Skin epidermis (tissue), 12 donors: ENCODE data around the gene SOHLH1.
"Not testable (repeated sequence)": the region's sequence is repeated elsewhere in the genome, so short reads cannot be mapped to it uniquely, and the experiment has no call there.

ENCODE experiments used
- H3K27ac ChIP-seq, 21 experiments: fragments of 200-600 bp; sonication (generic) in 11 of 21; one replicate each; pipeline ENCODE4 v1.5.0; 2020; ENCODE audit warnings: mild to moderate bottlenecking in 3 of 21, inconsistent platforms in 2 of 21, moderate library complexity in 2 of 21
- H3K4me3 ChIP-seq, 7 experiments: fragments of 200-600 bp; sonication (generic) in 2 of 7; one replicate each; pipeline ENCODE4 v1.5.0; 2020; ENCODE audit warnings: inconsistent platforms in 2 of 7, mild to moderate bottlenecking in 2 of 7, moderate library complexity in 1 of 7

Gene SOHLH1

DNA sequence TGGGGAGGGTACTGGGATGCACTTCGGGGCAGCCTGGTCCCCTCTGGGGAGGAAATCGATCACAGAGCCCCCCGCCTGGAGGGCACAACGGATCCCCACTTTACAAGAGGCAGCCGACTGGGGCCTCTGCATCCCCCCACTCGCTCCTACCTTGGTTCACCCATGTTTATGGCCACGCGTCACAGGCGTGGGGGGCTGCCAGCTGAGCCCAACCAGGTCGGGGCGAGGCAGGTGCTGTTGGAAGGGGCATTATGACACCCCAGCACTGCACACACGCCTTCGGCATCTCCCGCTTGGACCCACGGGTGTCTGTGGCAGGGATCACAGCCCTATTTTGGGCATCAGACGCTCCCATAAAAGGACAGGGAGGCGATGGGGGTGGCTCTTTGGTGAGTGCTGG is 14.6 kb downstream of the SOHLH1 start:
- Histone ChIP-seq H3K4me3 (no peak overlapping the region), H3K27ac (no peak overlapping the region)

DNA sequence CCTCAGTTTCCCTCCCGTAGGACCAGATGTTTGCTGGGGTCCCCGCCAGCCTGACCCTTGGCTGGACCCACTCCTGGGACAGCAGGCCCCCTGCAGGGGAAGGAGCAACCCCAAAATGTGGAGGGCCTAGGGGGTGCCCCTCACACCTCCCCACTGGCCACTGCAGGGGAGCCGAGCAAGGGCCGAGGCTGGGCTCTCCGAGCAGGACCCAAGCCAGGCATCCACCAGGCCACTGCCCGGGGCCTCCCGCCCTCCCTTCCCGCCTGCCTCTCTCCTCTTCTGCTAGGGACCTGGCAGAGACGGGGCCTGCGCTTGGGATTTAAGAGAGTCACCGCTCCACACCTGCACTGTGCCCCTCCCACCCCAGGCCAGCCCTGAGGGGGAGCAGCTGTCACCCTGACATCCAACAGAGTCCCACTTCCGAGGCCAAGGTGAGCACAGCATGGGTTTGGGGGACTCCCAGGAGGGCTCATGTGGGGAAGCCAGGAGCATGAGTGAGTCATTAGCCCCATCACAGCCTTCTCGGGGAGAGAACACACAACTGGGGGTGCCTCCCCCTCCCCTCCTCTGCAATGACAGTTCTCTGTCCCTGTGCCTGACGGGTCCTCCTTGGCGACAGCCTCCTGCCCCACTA is 15.8 kb downstream of the SOHLH1 start:
- Histone ChIP-seq H3K27ac (no peak overlapping the region), H3K4me3 (no peak overlapping the region)

DNA sequence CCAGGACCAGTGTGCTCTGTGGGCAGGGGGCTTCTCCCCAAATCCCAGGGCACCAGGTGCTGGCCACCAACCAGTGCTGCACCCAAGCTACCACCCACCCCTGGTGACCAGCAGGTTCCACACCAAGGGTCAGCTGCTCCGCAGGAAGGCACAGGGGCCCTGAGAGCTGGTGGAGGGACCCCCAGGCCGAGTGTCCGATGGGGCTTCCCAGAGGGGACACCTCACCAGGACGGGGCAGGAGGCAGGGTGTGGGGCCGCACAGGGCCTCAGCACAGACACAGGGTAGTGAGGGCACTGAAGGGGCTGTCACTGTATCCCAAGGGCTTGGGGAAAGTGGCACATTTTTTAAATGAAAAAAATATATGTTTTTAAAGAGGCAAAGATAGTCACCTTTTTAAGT is 18.1 kb downstream of the SOHLH1 start:
- no peak overlapping the region for H3K4me3 ChIP-seq

DNA sequence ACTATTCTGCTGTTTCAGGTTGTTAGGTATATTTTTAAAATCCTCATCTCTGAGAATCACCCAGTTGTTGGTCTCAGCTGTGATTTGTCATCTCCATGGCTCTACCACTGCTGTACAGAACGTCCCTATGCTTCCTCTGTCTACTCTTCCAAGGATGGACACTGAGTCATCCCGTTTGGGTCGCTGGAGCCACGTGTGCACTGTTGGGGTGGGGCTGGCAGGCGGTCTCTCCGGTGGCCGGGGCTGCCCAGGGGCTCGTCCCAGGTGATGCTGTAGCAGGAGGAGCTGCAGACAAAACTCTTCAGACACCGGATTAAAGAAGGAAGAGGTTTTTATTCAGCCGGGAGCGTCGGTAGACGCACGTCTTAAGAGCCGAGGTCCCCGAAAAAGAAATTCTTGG is 19.2 kb downstream of the SOHLH1 start:
- Histone ChIP-seq H3K27ac (no peak overlapping the region), H3K4me3 (no peak overlapping the region)

More for the DNA sequence above, 18.1 kb downstream of the SOHLH1 start:
- no peak overlapping the region for H3K27ac ChIP-seq

DNA sequence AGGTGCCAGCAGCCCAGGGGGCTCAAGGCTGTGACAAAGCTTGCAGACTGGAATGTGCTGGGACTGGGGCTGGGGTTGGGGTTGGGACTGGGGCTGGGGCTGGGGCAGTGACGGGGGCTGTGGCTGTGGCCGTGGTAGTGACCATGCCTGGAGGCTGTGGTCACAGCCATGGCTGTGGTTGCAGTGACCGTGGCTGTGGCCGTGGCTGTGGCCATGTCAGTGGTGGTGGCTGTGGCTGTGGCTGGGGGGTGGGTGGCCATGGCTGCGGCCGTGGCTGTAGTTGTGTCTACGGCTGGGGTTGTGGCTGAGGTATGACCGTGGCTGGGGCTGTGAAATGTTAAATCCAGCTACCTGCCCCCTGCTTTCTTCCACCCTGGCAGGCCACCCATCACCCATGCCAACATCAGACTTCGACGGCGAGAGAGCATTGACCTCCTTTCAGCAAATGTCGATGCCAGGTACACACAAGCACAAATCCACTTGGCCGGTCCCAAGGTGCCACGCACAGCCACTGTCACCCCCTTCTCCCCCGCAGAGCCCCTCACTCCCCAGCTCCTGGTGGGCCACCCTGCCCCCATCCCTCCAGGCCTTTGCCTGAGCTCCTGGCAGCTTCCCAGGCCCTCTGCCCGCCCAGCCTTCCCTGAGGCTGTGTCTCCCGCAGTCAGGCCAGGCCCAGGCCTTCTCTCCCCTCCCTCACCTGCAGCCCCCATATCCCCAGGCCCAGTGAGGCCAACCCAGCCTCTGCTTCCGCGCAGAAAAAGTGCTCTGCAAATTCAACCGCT is 20.9 kb downstream of the SOHLH1 start:
- Histone ChIP-seq H3K27ac (no peak overlapping the region), H3K4me3 (no peak overlapping the region)

DNA sequence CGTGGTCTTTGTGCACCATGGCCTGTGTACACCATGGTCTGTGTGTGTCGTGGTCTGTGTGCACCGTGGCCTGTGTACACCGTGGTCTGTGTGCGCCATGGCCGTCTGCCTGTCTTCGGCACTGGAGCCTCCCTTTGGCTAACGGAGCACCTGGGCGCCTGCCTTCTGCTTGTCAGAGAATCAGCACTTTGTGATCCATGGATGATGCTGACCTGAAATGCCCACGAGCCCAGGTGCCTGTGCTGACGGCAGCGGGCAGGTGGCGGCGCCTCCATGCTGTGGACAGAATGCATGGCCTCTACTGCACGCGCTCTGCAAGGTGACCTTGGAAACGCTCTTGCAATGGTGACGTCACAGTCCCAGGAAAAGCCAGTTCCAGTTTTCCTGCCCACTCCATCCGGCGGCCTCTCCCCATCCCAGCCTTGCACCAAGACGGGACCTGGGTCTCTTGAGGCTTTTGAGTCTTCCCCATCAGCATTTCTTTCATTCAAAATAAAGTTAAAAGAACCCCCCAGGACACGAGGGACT is 21.6 kb downstream of the SOHLH1 start:
- Histone ChIP-seq H3K4me3 (no peak overlapping the region), H3K27ac (no peak overlapping the region)

DNA sequence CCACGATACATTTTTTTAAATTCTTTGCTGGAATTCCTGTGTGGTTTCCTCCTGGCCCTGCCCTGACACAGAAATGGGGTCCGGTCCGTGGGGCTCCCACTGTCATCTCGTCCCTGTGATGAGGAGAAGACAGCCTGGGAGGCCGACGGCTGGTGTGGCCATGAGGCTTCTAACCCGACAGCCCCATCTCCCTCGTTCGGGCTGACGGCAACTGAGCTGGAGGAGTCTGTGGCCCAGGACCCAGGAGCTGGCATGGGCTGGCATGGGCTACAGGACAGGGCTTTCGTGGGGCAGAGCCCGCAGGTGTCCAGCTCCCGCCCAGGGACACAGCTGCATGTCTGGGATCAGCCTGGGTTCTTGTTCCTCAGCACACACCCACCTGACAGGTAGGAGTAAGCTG is 22.4 kb downstream of the SOHLH1 start:
- Histone ChIP-seq H3K4me3 (no peak overlapping the region), H3K27ac (no peak overlapping the region)

DNA sequence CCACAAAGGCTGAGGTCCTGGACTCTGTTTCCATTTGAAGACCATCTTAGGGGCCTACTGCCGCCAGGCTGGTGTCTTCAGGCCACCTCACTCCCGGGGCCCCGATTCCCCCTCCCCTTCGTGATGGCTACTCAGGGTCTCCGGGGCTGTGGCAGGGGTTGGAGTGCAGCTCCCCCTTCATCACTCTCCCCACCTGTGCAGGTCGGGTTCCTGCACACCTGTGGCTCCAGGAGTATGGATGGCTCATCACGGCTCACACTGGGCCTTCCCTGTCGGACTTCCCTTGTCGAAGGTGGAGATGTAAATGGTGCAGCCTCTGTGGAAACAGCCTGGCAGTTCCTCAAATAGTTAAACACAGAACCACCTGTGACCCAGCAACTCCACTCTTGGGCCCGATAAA is 24.3 kb downstream of the SOHLH1 start:
- H3K27ac ChIP-seq, result no peak overlapping the region

DNA sequence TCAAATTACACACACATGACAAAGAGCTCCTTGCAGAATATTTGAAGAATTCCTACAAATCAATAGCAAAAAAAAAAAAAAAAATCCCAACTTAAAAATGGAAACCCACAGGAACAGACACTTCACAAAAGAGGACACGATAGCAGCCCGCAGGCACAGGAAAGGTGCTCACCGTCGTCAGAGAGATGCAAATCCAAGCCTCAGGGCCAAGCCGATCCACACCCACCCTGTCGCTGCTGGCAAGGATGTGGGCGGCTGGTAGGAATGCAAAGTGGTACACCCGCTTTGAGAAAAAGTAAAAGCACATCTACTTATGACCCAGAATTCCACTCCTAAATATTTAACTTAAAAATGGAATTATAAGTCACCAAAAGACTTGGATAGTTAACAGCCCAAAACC is 25.3 kb downstream of the SOHLH1 start:
- Histone ChIP-seq H3K4me3 (no peak overlapping the region), H3K27ac (no peak overlapping the region)

More for the DNA sequence above, 24.3 kb downstream of the SOHLH1 start:
- no peak overlapping the region for H3K4me3 ChIP-seq

DNA sequence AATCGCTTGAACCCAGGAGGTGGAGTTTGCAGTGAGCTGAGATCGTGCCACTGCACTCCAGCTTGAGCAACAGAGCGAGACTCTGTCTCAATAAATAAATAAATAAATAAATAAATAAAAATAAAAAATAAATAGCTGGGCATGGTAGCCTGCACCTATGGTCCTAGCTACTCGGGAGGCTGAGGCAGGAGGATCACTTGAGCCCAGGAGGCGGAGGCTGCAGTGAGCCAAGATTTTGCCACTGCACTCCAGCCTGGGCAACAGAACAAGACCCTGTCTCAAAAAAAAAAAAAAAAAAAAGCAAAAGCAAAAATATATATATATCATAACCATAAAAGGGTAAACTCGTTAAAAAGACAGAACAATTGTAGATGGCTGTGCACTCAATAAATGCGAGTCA is 26.5 kb downstream of the SOHLH1 start:
- not testable (repeated sequence) for H3K27ac ChIP-seq

DNA sequence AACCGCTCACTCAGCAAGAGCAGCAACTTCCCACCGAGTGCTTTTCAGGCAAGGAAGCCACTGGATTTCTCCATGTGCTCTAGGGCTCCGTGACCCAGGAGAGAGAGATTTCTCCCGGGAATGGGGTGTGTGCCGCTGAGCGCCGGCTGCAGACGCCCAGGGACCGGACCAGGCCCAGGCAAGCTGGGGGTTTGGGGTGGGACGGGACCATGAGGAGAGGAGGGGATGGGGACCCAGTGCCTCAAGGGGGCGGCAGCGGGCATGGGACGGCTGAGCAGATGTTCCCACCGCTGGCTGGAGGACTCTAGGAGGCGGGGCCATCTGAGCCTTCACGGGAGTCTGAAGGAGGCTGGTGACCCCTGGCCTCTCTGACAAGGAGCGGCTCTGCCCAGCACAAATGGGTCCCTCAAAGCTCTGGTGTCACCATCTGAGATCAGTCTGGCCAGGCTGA is 27.7 kb downstream of the SOHLH1 start:
- no peak overlapping the region for H3K4me3 ChIP-seq

More for the DNA sequence above, 26.5 kb downstream of the SOHLH1 start:
- H3K4me3 ChIP-seq, result not testable (repeated sequence)

DNA sequence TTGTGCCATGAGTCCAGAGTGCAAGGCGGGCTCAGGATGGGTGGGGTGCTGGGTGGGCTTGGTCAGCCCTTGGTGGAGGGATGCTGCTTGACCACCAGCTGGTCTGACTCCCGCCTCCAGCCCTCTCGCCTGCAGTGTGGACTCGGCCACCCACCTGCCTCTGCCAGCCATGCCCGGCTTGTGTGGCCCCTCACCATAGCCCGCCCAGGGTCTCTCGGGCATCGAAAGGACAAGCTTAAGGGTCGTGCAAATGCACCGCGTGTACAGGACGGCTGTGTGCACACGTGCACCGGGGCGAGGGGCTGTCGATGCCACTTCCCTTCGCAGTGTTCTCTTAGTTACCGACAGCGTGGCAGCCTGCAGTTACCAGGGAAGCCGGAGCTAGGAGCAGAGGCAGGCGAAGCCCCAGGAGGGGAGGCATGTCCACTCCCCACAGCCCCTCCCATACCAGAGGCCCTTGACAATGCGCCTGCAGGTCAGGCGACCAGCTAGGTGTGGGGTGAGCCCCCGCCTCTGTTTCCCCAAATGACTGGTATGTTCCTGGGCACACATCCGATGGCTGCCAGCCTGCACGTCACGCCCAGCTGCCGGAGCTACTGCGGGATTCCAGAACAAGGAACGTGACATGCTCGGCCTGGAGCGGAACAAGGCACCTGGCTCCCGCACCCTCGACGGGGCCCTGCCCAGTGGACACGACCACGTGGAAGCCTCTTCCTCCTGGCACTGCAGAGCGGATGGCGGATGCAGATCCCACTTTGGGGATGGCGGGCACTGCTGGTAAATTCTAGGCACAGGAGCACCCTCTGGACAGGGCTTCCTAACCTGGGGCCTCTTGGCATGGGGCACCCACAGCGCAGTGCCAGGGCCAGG is 28.3 kb downstream of the SOHLH1 start:
- Histone ChIP-seq H3K27ac (no peak overlapping the region), H3K4me3 (no peak overlapping the region)

More for the DNA sequence above, 27.7 kb downstream of the SOHLH1 start:
- H3K27ac ChIP-seq, result no peak overlapping the region

DNA sequence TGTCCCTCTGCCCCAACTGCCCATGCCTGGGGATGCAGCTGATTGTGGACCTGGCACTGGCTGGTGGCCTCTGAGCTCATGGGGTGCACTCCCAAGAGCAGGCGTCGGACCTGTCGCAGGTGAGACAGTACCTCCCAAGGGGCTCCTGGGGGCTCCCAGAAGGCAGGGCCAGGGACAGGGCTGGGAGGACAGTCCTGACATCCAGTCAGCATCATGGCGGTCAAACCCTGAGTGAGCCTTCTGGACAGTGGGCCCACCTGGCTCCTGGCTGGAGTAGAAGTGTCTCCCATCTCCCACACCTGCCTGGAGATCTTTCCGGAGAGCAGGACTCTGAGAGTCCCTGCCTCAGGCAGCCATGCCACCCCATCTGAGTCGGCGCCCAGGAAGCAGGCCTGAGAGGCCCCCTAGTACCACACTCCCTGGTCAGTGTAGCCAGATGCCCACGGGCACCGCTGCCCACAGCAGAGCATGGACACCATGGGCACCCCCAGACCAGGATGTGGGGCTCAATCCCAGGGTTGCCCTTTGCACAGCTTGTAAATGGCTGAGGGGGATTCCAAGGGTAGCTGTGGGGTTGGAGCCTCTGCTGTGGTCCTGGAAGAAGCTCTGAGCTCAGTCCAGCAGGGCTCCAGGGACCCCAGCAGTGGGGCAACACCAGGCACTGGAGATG is 29.5 kb downstream of the SOHLH1 start:
- no peak overlapping the region for H3K4me3 ChIP-seq

DNA sequence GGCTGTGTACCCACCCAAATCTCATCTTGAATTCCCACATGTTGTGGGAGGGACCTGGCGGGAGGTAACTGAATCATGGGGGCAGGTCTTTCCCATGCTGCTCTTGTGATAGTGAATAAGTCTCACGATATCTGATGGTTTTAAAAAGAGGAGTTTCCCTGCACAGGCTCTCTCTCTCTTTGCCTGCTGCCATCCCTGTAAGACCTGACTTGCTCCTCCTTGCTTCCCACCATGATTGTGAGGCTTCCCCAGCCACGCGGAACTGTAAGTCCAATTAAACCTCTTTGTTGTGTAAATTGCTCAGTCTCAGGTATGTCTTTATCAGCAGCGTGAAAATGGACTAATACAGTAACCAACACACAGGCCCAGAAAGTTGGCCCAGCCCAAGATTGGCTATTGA is 30.3 kb downstream of the SOHLH1 start:
- H3K27ac ChIP-seq, H3K4me3 ChIP-seq: not testable (repeated sequence)

More for the DNA sequence above, 29.5 kb downstream of the SOHLH1 start:
- H3K27ac ChIP-seq, result no peak overlapping the region

DNA sequence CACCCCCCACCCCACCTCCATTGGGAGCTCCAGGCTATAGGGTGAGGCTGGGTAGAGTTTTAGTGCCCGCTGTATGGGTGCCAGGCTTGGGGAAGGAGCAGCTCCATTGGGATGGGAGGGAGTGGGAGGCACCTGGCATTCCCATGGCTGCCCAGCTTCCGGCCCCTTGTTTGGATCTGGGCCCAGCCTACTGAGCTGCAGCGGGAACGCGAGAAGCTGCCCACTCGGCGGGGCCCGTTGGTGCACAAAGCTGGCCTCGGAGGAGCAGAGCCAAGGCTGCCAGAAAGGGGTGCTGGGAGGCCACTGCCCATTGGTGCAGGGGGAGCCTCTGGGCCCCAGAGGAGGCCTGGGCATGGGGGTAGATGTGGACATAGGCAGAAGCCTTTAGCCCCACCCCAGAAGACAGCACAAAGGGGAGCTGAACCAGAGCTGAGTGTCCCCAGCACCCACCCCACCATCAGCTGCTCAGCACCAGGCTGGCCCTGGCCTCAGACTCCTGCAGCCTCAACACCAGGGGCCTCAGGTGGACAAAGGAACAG is 31.7 kb downstream of the SOHLH1 start:
- Histone ChIP-seq H3K4me3 (no peak overlapping the region), H3K27ac (no peak overlapping the region)

DNA sequence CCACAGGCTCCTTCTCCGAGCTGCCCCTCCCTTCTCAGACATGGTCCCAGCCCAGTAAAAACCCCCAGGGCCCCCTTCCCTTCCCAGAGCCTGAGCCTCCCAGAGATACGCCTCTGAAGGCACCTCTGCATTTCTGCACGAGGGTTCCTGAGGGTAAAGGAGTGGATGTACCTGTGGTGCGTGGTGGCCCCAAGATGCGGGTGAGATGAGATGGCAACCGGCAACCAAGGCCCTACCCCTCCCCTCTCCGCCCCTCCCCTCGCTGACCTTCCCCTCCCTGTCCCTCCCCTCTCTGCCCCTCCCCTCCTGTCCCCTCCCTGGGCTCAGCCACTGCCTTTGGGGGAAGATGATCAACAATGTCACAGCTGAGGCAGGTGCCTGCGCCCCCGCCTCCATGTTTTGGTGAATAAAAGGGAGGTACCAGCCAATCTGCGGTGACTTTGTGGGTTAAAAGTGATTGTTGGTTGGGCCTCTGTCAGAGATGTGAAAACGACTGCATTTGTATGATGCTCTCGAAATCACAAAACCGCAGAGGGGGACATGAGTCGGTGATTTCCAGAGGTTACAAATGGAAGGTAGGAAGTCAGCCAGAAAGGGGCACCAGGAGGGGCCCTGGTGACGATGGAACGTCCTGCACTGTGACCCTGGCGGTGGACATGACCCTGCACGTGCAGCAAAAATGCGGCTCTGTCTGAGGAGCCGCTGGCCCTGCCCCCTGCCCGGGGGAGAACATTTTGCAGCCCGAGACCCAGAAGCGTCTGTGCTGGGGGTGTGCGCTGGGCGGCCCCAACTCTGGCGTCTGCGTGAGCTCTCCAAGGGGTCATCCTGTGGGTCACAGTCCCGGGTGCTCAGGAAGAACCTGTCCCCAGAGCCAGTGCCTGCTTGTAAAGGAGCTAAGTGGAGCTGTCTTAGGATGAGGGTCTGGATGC is 32.5 kb downstream of the SOHLH1 start:
- H3K4me3 ChIP-seq, result no peak overlapping the region
- H3K27ac ChIP-seq, result no peak overlapping the region

DNA sequence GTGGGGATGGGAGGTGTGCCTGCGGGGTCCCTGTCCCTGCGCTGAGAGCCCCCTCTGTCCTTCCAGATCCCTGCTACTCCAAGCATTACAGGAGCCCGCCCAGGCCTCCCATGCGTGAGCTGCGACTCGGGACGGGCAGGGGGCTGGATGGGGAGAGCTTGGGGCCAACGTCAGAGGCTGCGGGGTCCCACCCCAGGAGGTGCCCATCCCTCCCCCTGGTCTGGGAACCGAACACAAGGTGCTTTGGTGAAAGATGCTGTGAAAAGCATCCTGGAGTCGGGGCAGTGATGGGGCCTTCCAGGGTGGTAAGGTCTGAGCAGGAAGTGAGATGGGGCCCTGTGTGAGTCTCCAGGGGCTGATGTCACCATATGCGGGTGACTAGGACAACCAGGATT is 33.5 kb downstream of the SOHLH1 start:
- H3K27ac ChIP-seq, result no peak overlapping the region
- H3K4me3 ChIP-seq, result no peak overlapping the region
